CD4-positive, CD25-positive, alpha-beta regulatory T cell (primary cell): ENCODE data around the gene CNOT2. TPM values are rescaled to one million over a fixed set of nuclear protein-coding genes. Genes with fewer than 3 reads are reported as not detected.
A peak's percentile ranks its signal among the peaks of the same experiment; 100 is the strongest.

Experiments
- ATAC-seq, 2 donors: fragments of 150-1000 bp; cut with Tn5 transposase; one replicate each; pipeline ENCODE4 v1.10.0; 2021; ENCODE audit warnings: low read depth in 2 of 2, moderate number of reproducible peaks in 2 of 2, moderate library complexity in 1 of 2
- DNase-seq, 3 donors: peaks; one replicate each; pipeline versions ENCODE4 v3.0.0 to v3.0.0-alpha.2; 2012 to 2022; ENCODE audit warnings: mixed read lengths in 1 of 3
- H3K27ac ChIP-seq: one replicate; pipeline ENCODE4 v1.7.0; 2013; ENCODE audit warnings: mild to moderate bottlenecking, low read length; ENCODE audit not compliant: insufficient read depth, poor library complexity, severe bottlenecking
- H3K27me3 ChIP-seq: one replicate; pipeline ENCODE4 v1.7.0; 2013; ENCODE audit warnings: low read length; ENCODE audit not compliant: control insufficient read depth, insufficient read depth
- H3K36me3 ChIP-seq: one replicate; pipeline ENCODE4 v1.7.0; 2013; ENCODE audit warnings: mild to moderate bottlenecking, low read length, moderate library complexity; ENCODE audit not compliant: control insufficient read depth, insufficient read depth
- H3K4me1 ChIP-seq: 2 replicates; pipeline ENCODE4 v1.7.0; 2013; ENCODE audit warnings: mild to moderate bottlenecking, low read length; ENCODE audit not compliant: insufficient read depth, control insufficient read depth, poor library complexity, severe bottlenecking
- H3K4me3 ChIP-seq: one replicate; pipeline ENCODE4 v1.7.0; 2013; ENCODE audit warnings: low read depth, mild to moderate bottlenecking, low read length, moderate library complexity
- H3K9me3 ChIP-seq, 2 experiments: 1 replicate in 1 of 2; 2 replicates in 1 of 2; pipeline ENCODE4 v1.7.0; 2013; ENCODE audit warnings: low read length in 2 of 2, mild to moderate bottlenecking in 1 of 2, moderate library complexity in 1 of 2; ENCODE audit not compliant: control insufficient read depth in 2 of 2
- H3K27ac Mint-ChIP-seq, 3 donors: one replicate each; pipeline ENCODE4 v1.8.0; 2020 to 2022; ENCODE audit warnings: mild to moderate bottlenecking in 3 of 3, mixed read lengths in 3 of 3, moderate library complexity in 2 of 3
- H3K27me3 Mint-ChIP-seq: one replicate; pipeline ENCODE4 v1.8.0; 2022; ENCODE audit warnings: mild to moderate bottlenecking, mixed read lengths
- H3K36me3 Mint-ChIP-seq: one replicate; pipeline ENCODE4 v1.8.0; 2020; ENCODE audit warnings: mixed read lengths
- H3K4me1 Mint-ChIP-seq, 4 donors: one replicate each; pipeline ENCODE4 v1.8.0; 2020 to 2022; ENCODE audit warnings: mixed read lengths in 4 of 4, mild to moderate bottlenecking in 1 of 4
- H3K4me3 Mint-ChIP-seq, 4 donors: one replicate each; pipeline ENCODE4 v1.8.0; 2020 to 2022; ENCODE audit warnings: mild to moderate bottlenecking in 4 of 4, mixed read lengths in 4 of 4, moderate library complexity in 3 of 4
- H3K9me3 Mint-ChIP-seq, 7 donors: one replicate each; pipeline ENCODE4 v1.8.0; 2020 to 2022; ENCODE audit warnings: mixed read lengths in 7 of 7, mild to moderate bottlenecking in 3 of 7, moderate library complexity in 2 of 7
- polyA plus RNA-seq, 4 donors: library from polyadenylated mRNA; unstranded; fragments of 300-500 nt; fragmentation: Illumina TruSeq; gene quantifications; one replicate each; pipeline ENCODE4 v1.2.3, GENCODE V29; 2021
- total RNA-seq: library from RNA; stranded (reverse); gene quantifications from one replicate; pipeline ENCODE4 v1.2.3, GENCODE V29; 2022

CNOT2 gene, protein sequence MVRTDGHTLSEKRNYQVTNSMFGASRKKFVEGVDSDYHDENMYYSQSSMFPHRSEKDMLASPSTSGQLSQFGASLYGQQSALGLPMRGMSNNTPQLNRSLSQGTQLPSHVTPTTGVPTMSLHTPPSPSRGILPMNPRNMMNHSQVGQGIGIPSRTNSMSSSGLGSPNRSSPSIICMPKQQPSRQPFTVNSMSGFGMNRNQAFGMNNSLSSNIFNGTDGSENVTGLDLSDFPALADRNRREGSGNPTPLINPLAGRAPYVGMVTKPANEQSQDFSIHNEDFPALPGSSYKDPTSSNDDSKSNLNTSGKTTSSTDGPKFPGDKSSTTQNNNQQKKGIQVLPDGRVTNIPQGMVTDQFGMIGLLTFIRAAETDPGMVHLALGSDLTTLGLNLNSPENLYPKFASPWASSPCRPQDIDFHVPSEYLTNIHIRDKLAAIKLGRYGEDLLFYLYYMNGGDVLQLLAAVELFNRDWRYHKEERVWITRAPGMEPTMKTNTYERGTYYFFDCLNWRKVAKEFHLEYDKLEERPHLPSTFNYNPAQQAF
- total RNA-seq (121 TPM), polyA plus RNA-seq (100 to 1,000 TPM in 2 of 4 donors, 10 to 100 TPM in 2; 78.5 to 137 (median 97.4) TPM)

GRCh38 chr12:70242695-70243509 is at the start of gene CNOT2:
TSS of gene CNOT2 (plus strand) at chr12:70243433. CDS start at chr12:70278227, 34,794 bp downstream.
- H3K36me3 Mint-ChIP-seq: peaks cover 25% of the 10 kb centered on the region
- peak; percentile 83 to 87 for ATAC-seq
- Histone ChIP-seq H3K4me1 (peaks cover 56% of the 10 kb centered on the region), H3K4me3 (peak within 1 kb of the TSS; percentile 92), H3K36me3 (peaks cover 19% of the 10 kb centered on the region), H3K27me3 (no peaks in the 10 kb centered on the region), H3K9me3 (no peaks in the 10 kb centered on the region), H3K27ac (peak within 1 kb of the TSS; percentile 96)
- peak within 1 kb of the TSS; percentile 99 to 100 (median 99) for H3K27ac Mint-ChIP-seq
- H3K27me3 Mint-ChIP-seq: no peaks in the 10 kb centered on the region
- H3K4me3 Mint-ChIP-seq: peak within 1 kb of the TSS; percentile 97 to 99 (median 98)
- H3K4me1 Mint-ChIP-seq: peaks cover 41 to 69% (median 58%) of the 10 kb centered on the region in 4 donors
- peak; percentile 84 to 94 (median 90) for DNase-seq
- no peaks in the 10 kb centered on the region for H3K9me3 Mint-ChIP-seq

GRCh38 chr12:70194076-70194475 is 49.2 kb upstream of the CNOT2 start:
- no peak for DNase-seq
- Histone ChIP-seq H3K4me3 (no peak overlapping the region), H3K4me1 (no peaks in the 10 kb centered on the region), H3K9me3 (no peaks in the 10 kb centered on the region), H3K27ac (no peak overlapping the region), H3K36me3 (no peaks in the 10 kb centered on the region), H3K27me3 (no peaks in the 10 kb centered on the region)
- H3K36me3 Mint-ChIP-seq: no peaks in the 10 kb centered on the region
- no peak overlapping the region for H3K4me3 Mint-ChIP-seq
- H3K27me3 Mint-ChIP-seq: peaks cover 13% of the 10 kb centered on the region
- no peaks in the 10 kb centered on the region for H3K9me3 Mint-ChIP-seq
- no peaks in the 10 kb centered on the region for H3K4me1 Mint-ChIP-seq
- ATAC-seq: no peak
- H3K27ac Mint-ChIP-seq: no peak overlapping the region

DNA sequence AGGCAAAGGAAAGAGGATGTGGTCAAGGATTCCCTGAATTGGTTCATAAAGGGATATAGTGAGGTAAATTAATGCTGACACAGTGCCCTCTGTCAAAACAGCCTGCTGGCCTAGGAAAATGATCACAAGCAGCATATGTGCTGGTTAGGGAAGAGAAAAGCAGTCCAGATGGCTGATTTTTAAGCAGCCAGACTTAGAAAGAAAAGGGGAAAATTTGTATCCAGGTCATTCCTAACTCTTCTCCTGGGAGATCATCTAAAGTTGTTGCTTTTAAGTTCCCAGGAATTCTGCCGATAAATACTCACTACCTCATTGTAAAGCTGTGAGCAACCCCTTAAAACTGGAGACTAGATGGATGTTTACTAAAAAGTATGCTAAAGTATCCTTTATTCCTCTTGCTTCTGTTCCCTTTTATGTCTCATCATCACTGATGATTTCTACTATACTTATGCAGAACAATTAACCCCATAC is 46.4 kb upstream of the CNOT2 start:
- ATAC-seq (no peak), DNase-seq (no peak)
- Mint-ChIP-seq H3K36me3 (no peaks in the 10 kb centered on the region), H3K9me3 (no peaks in the 10 kb centered on the region), H3K4me1 (no peaks in the 10 kb centered on the region), H3K4me3 (no peak overlapping the region), H3K27me3 (peaks cover 13% of the 10 kb centered on the region), H3K27ac (no peak overlapping the region)
- H3K4me1 ChIP-seq: no peaks in the 10 kb centered on the region
- no peaks in the 10 kb centered on the region for H3K36me3 ChIP-seq
- no peaks in the 10 kb centered on the region for H3K9me3 ChIP-seq
- H3K4me3 ChIP-seq: no peak overlapping the region
- H3K27ac ChIP-seq: no peak overlapping the region
- no peaks in the 10 kb centered on the region for H3K27me3 ChIP-seq

GRCh38 chr12:70197345-70197744 is 45.9 kb upstream of the CNOT2 start:
- no peaks in the 10 kb centered on the region for H3K36me3 ChIP-seq
- DNase-seq: no peak
- no peaks in the 10 kb centered on the region for H3K4me1 ChIP-seq
- no peaks in the 10 kb centered on the region for H3K4me1 Mint-ChIP-seq
- no peak overlapping the region for H3K27ac Mint-ChIP-seq
- no peaks in the 10 kb centered on the region for H3K9me3 ChIP-seq
- H3K4me3 ChIP-seq: no peak overlapping the region
- no peak overlapping the region for H3K4me3 Mint-ChIP-seq
- H3K27me3 ChIP-seq: no peaks in the 10 kb centered on the region
- no peak for ATAC-seq
- H3K27ac ChIP-seq: no peak overlapping the region
- peaks cover 13% of the 10 kb centered on the region for H3K27me3 Mint-ChIP-seq
- no peaks in the 10 kb centered on the region for H3K36me3 Mint-ChIP-seq
- no peaks in the 10 kb centered on the region for H3K9me3 Mint-ChIP-seq

- Histone ChIP-seq H3K9me3 (peaks cover 17 to 20% of the 10 kb centered on the region in 2 experiments), H3K36me3 (no peaks in the 10 kb centered on the region), H3K4me1 (no peaks in the 10 kb centered on the region), H3K27ac (no peak overlapping the region), H3K27me3 (no peaks in the 10 kb centered on the region), H3K4me3 (no peak overlapping the region)
- no peaks in the 10 kb centered on the region for H3K4me1 Mint-ChIP-seq
- DNase-seq (no peak), ATAC-seq (no peak)
- peaks cover 7% of the 10 kb centered on the region for H3K36me3 Mint-ChIP-seq
- peaks cover 0 to 35% (median 16%) of the 10 kb centered on the region in 7 donors for H3K9me3 Mint-ChIP-seq
- H3K27me3 Mint-ChIP-seq: no peaks in the 10 kb centered on the region
- H3K27ac Mint-ChIP-seq: no peak overlapping the region
- H3K4me3 Mint-ChIP-seq: no peak overlapping the region
These were observed 29.5 kb upstream of the CNOT2 start for GRCh38 chr12:70213707-70214106.

DNA sequence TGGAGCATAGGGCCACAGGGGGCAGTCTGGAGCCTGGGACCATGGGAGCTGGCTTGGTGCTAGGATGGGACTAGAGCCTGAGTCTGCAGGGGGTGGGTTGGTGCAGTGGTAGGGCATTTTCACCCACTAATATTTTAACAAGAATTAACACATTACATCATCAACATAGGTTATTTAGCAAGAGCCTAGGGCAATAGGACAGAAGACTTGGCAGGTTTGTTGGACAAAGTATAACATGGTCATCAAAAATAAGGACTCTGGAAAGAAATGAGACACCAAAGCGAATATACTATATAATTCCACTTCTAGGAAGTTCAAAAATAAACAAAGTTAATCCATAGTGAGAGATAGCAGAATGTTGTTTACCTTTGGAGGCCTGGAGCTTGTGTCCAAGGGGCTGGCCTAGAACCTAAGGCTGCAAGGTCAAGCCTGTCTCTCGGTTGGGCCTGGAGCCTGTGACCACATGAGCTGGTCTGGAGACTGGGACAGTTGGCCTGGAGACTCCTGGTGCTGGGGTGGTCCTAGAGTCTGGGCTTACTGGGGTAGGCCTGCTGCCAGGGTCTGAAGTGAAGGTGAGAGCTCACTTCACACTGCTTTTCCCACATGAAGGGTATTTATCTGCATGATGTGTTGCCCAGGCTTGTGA is 28.1 kb upstream of the CNOT2 start:
- H3K27me3 ChIP-seq: no peaks in the 10 kb centered on the region
- Mint-ChIP-seq H3K4me1 (no peaks in the 10 kb centered on the region), H3K27me3 (no peaks in the 10 kb centered on the region), H3K36me3 (peaks cover 7% of the 10 kb centered on the region), H3K4me3 (peak overlapping the region in 1 of 4 donors; percentile 47), H3K9me3 (peaks cover 0 to 23% (median 12%) of the 10 kb centered on the region in 7 donors), H3K27ac (no peak overlapping the region)
- no peak overlapping the region for H3K4me3 ChIP-seq
- peaks cover 10 to 12% of the 10 kb centered on the region in 2 experiments for H3K9me3 ChIP-seq
- DNase-seq (no peak), ATAC-seq (no peak)
- no peaks in the 10 kb centered on the region for H3K4me1 ChIP-seq
- no peaks in the 10 kb centered on the region for H3K36me3 ChIP-seq
- no peak overlapping the region for H3K27ac ChIP-seq

DNA sequence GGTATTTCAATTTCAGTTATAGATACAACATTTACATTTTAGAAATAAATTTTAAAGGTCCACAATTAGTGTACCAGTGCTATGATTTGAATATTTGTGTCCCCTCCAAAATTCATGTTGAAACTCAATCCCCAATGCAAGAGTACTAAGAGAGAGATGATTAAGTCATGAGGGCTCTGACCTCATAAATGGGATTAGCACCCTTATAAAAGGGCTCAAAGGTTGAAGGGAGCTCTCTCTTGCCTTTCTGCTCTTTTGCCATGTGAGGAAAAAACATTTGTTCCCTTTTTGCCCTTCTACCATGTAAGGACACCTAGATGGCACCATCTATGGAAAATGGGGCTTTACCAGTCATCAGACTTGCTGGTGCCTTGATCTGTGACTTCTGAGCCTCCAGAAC is 25.8 kb upstream of the CNOT2 start:
- Histone ChIP-seq H3K9me3 (peaks cover 8 to 10% of the 10 kb centered on the region in 2 experiments), H3K36me3 (no peaks in the 10 kb centered on the region), H3K4me1 (no peaks in the 10 kb centered on the region), H3K4me3 (no peak overlapping the region), H3K27ac (no peak overlapping the region), H3K27me3 (no peaks in the 10 kb centered on the region)
- Mint-ChIP-seq H3K4me1 (no peaks in the 10 kb centered on the region), H3K36me3 (peaks cover 12% of the 10 kb centered on the region), H3K4me3 (no peak overlapping the region), H3K27me3 (no peaks in the 10 kb centered on the region), H3K9me3 (peaks cover 0 to 16% (median 9%) of the 10 kb centered on the region in 7 donors), H3K27ac (no peak overlapping the region)
- DNase-seq (no peak), ATAC-seq (no peak)
